Activated T-cell treated with anti-CD3 and anti-CD28 coated beads, Interleukin-2, amount 50 U/mL, for 48 hours (primary cell): ENCODE measurements around the gene LAIR2.
A peak's percentile ranks its signal among the peaks of the same experiment; 100 is the strongest.
"Not testable (repeated sequence)": the region's sequence is repeated elsewhere in the genome, so short reads cannot be mapped to it uniquely, and the experiment has no call there.

Experiments used
- DNase-seq, 2 experiments: peaks; one replicate each; pipeline ENCODE4 v3.0.0-alpha.2; 2020

Gene LAIR2

DNA sequence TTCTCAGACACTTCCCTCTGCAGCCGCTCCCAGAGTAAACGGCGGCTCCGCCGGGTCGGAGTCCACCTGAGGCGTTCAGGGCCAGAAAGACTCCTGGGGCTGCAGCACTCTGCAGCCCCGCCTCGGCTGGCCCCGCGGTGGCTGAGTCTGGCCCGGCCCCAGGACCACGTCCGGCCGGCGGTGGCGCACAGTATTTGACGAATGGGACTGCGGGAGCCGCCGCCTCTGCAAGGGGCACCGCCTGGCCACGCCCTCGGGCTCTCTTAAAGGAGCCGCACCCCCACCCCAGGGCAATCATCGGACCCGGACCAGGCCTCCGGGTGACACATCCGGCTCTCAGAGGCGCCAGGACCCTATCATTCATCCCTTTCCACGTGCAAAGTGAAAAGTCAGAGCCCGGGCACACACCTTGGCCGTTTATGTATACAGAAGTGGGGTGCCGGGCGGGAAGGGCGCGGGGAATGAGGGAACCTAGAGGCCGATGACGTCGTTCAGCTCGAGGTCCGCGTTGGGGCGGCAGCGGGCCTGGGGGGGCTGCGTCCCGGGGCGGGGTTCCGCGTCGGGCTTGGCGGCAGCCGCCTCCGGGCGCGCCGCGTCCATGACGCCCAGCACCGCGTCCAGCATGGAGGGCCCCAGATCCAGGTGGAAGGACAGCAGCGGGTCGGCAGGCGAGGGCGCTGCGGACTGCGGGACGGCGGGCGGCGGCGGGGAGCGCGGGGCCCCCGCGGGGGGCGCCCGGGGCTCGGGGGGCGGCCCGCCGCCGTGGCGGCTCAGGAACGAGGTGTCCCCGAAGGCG is 37.8 kb upstream of the LAIR2 start:
- DNase-seq, result peak; percentile 88 to 90

- DNase-seq, result no peak
Observed at GRCh38 chr19:54465426-54466109, 37.1 kb upstream of the LAIR2 start.

GRCh38 chr19:54466110-54466480 is 36.5 kb upstream of the LAIR2 start:
- DNase-seq, result not testable (repeated sequence)

DNA sequence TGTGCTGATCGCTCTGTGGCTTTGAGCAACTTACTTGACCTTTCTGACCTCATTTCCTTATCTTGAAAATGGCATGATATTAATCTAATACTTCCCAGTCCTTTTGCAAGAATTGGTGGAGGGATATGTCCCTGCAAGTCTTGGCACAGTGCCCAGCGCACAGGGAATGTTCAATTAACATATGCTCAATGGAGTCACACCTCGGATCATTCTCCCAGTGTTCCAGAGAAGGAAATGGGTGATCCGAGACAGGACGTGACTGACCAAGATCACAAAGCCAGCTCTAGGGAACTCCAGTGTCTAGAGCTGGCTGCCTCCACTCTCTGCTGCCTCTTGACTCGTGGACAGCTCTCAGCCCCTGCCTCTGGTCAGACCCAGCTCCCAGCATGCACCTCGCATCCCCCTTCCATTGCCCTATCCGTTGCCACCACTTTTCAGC is 33.1 kb upstream of the LAIR2 start:
- no peak for DNase-seq

- no peak for DNase-seq
Observed at GRCh38 chr19:54470276-54470887, 32.2 kb upstream of the LAIR2 start.

DNA sequence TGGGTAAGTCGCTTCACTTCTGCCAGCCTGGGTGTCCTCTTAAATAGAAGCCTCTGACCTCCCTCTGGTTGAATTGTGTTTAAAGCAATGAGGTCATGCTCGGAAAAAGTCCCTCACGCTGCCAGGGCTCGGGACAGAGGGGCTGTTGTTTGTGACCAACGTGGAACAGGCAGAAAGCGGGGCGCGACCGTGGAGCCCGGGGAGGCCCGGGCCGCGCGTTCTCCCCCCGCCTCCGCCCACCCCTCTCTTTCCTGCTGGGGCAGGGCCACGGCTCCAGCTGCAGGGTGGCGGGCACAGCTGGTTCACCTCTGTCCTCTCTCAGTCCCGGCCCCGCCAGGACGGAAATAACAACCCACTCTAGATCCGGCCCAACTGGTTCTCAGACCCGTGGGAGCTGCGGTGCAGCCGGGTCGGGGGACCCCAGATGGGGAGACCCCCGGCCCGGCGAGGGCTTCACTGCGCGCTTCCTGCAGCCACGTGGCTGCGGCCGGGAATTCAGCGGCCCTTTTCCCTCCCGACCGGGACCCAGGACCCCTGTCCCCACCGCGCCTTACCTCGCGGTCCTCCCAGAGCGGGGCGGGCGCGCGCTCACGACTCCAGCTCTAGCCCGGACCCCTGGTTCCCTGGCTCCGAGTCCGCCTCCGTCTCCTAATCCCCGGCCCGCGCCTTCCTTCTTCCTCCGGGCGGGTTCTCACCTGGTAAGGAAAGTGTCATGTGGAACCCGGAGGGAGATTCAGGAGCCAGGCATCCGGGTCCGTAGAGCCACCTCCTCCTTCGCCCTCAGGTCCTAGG is 31.4 kb upstream of the LAIR2 start:
- no peak for DNase-seq

GRCh38 chr19:54473071-54473891 is 29.4 kb upstream of the LAIR2 start, which contains the start of gene CDC42EP5:
TSS of gene CDC42EP5 (minus strand) at chr19:54473296. CDS start at chr19:54465547, 7,749 bp downstream.
- DNase-seq, result no peak

DNA sequence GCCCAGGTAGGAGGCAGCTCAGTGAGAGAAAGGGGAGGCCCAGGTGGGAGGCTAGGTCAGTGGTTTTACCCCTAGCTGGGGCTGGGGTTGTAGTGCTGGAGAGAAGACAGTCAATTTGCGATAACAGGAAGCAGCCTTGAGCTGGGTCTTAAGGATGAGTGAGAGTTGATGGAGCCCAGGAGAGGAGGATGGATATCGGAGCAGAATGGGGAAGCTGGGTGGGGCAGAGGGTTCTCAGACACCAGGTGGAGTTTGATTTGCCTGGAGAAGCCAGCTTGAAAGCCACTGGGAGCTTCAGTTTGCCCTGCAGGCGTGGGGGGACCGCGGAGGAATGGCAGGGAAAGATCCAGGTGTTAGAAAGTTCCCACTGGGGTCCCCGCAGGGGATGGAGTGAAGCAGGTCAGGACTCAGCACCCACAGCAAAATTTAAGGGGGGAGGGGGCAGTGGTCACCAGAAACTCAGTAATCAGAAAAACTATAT is 28.7 kb upstream of the LAIR2 start:
- DNase-seq, result no peak

GRCh38 chr19:54475706-54476105 is 26.9 kb upstream of the LAIR2 start:
- DNase-seq, result no peak

GRCh38 chr19:54477650-54478049 is 25.0 kb upstream of the LAIR2 start:
- DNase-seq, result no peak

GRCh38 chr19:54478677-54479266 is 23.9 kb upstream of the LAIR2 start:
- no peak for DNase-seq

GRCh38 chr19:54480051-54480450 is 22.6 kb upstream of the LAIR2 start:
- no peak for DNase-seq

GRCh38 chr19:54481326-54481930 is 21.2 kb upstream of the LAIR2 start:
- DNase-seq, result peak; percentile 57 to 58

DNA sequence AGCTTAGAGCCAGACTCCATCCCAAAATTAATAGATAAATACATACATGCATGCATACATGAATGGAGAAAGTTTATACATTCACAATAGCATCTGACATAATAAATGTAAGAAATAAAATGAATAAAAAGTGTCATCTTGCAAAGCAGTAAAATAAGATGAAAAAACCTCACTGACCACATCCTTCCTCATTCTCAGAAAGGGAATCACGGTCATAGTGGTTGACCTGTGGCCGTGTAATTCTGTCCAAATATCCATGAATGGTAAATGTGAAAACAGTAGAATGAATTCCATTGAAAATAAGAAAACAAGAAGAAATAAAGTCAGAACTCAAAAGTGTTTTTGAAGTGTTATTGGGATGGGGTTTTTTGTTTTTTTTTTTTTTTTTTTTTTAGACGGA is 19.7 kb upstream of the LAIR2 start:
- no peak for DNase-seq

- no peak for DNase-seq
Observed at GRCh38 chr19:54484451-54484850, 18.2 kb upstream of the LAIR2 start.

- DNase-seq, result no peak
Observed at GRCh38 chr19:54485851-54486250, 16.8 kb upstream of the LAIR2 start.

- no peak for DNase-seq
Observed at GRCh38 chr19:54489341-54489740, 13.3 kb upstream of the LAIR2 start.

DNA sequence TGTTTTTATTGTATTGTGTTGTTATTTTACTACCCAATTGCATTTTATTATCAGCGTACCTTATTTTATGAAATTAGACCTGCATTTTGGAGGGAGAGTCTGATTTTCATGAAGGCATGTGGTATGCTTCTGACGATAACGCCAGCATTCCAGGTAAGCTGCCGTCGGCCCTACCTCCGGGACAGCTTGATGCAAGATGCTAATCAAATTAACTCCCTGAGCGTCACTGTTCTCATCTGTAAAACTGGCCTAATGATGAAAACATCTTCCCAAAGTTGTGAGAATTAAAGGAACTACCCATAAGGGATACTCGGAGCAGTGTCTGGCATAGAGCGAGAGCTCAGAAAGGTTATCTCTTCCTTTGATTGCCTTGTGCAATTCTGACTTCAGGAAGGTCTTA is 12.9 kb upstream of the LAIR2 start:
- DNase-seq, result no peak

GRCh38 chr19:54492568-54492967 is 10.1 kb upstream of the LAIR2 start:
- DNase-seq, result no peak

- DNase-seq, result not testable (repeated sequence)
Observed at GRCh38 chr19:54493056-54493455, 9.6 kb upstream of the LAIR2 start.

DNA sequence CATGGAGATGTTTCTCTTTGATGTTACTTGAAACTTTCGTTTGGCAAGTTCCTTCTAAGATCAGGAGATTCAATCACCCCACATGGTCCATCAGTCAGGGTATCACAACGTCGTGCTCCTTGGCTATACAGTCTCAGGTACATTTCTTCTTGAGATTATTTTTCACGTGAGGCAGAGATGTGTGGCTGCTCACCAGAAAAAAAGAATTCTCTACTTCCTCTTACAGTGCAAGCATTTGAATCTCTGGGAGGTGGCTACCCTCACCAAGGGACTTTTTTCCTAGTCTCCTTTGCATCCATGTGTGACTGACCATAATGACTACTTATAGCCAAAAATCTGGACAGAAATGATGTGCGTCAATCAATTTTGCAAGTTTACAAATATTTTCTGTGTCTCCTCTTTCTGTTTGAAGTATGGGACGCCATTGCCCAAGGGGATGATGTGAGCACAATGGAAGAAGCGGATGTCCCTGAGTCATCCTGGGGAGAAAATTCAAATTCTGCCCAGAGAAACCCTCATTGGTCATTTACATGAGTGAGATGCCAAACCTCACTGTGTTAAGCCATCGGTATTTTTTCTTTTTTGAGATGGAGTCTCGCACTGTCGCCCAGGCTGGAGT is 8.6 kb upstream of the LAIR2 start:
- no peak for DNase-seq
